Body of pancreas (tissue), 4 donors: ENCODE data around the gene ELOA.

ENCODE experiments used
- POLR2A ChIP-seq, 3 donors: fragments of 450-650 bp; IDR thresholded peaks; one replicate each; pipeline ENCODE4 v1.6.1; 2016; ENCODE audit warnings: antibody characterized with exemption in 3 of 3, mild to moderate bottlenecking in 2 of 3
- TF ChIP-seq, protein P1 (sequence below), 7 experiments: fragments of 450-650 bp in 4 of 7; fragments of 200-600 bp in 3 of 7; sonication (generic) in 3 of 7; IDR thresholded peaks; one replicate each; pipeline ENCODE4 v1.5.1; 2016 to 2019; ENCODE audit warnings: antibody characterized with exemption in 7 of 7

DNA sequence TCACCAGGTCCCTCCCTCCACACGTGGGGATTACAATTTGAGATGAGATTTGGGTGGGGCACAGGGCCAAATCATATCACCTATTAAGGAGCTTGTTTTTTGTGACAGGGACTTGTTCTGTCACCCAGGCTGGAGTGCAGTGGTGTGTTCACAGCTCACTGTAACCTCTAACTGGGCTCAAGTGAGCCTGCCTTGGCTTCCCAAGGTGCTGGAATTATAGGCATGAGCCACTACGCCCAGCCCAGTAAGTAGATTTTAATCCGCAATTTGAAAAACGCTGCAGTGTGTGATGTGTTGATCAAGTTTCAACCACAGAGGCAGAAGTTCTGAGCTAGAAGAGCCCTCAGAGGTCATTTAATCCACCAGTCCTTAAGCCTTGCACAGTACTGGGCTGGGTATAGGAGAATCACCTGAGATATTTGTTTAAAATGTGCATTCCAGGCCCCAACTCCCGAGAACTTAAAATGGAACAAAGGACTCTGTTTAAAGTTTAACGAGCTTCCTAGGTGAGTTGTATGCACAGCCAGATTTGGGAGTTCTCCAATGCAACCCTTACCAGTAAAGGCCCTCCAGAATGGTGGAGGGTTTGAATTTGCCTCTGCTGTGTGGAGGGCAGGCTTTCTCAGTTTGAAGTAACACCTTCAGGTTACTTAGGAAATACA is 38.3 kb upstream of the ELOA start:
- TF ChIP-seq, protein P1, sequence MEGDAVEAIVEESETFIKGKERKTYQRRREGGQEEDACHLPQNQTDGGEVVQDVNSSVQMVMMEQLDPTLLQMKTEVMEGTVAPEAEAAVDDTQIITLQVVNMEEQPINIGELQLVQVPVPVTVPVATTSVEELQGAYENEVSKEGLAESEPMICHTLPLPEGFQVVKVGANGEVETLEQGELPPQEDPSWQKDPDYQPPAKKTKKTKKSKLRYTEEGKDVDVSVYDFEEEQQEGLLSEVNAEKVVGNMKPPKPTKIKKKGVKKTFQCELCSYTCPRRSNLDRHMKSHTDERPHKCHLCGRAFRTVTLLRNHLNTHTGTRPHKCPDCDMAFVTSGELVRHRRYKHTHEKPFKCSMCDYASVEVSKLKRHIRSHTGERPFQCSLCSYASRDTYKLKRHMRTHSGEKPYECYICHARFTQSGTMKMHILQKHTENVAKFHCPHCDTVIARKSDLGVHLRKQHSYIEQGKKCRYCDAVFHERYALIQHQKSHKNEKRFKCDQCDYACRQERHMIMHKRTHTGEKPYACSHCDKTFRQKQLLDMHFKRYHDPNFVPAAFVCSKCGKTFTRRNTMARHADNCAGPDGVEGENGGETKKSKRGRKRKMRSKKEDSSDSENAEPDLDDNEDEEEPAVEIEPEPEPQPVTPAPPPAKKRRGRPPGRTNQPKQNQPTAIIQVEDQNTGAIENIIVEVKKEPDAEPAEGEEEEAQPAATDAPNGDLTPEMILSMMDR (IDR thresholded peaks at IDR 0.05) = no peak
- TF ChIP-seq POLR2A (IDR thresholded peaks at IDR 0.05) = no peak
